ENCODE results near the gene BOK. TPM values are rescaled to one million over a fixed set of nuclear protein-coding genes. Genes with fewer than 3 reads are reported as not detected.

BOK gene
- total RNA-seq, 1 experiment from 2014 or later, result 41.5 TPM

GRCh38 chr2:241551599-241551997 is 6.9 kb upstream of the BOK start:
- intact Hi-C loops (cut with micrococcal nuclease), result loop anchor here (10.0 kb wide), 1 partner anchor 333 kb away; no protein-coding TSS in a partner anchor
- TF ChIP-seq REST (IDR thresholded peaks at IDR 0.05; ENCODE audit: low read depth) (no peak), EZH2 (IDR thresholded peaks at IDR 0.05) (no peak), RAD21 (IDR thresholded peaks at IDR 0.05; ENCODE audit: low read depth) (no peak), CEBPB (IDR thresholded peaks at IDR 0.05; ENCODE audit: low read depth) (no peak)
- H3K4me1 ChIP-seq (ENCODE audit: control insufficient read depth in 1 of 2, insufficient read depth in 2 of 2, low read length in 2 of 2), result peaks cover 16 to 39% of the 10 kb centered on the region in 2 experiments
- no peak overlapping the region for H3K27ac ChIP-seq (ENCODE audit: low read depth, low read length)
- H3K27me3 ChIP-seq (ENCODE audit: insufficient read depth, low read length), result no peaks in the 10 kb centered on the region
- no peaks in the 10 kb centered on the region for H4K20me1 ChIP-seq (ENCODE audit: insufficient read depth)
- no peak overlapping the region for H3K4me3 ChIP-seq (replicated peaks in 1 of 2; ENCODE audit: low read depth in 1 of 2, low read length in 2 of 2)
- no peak for ATAC-seq
- H3K4me2 ChIP-seq (ENCODE audit: low read length), result no peak overlapping the region
- H3K36me3 ChIP-seq (ENCODE audit: control insufficient read depth in 1 of 2, insufficient read depth in 2 of 2, low read length in 2 of 2), result no peaks in the 10 kb centered on the region
- DNase-seq (ENCODE audit: low read depth, low spot score), result no peak
- no peaks in the 10 kb centered on the region for H3K9me2 ChIP-seq (ENCODE audit: insufficient read depth)
- no peaks in the 10 kb centered on the region for H3K9me3 ChIP-seq (ENCODE audit: control insufficient read depth in 1 of 2, insufficient read depth in 1 of 2, low read depth in 1 of 2, low read length in 2 of 2)
- BruUV-seq (replicated peaks), result no TSS peak
- ChIA-PET POLR2A (no interaction called here), CTCF (no interaction called here), RAD21 (ENCODE audit: low non-redundant PET in 1 of 2, low total read pairs in 2 of 2, uncharacterized antibody in 2 of 2, unreplicated experiment in 2 of 2) (no interaction called here)
- H3K79me2 ChIP-seq (ENCODE audit: insufficient read depth, low read length), result no peaks in the 10 kb centered on the region
- no peak overlapping the region for H3K9ac ChIP-seq (ENCODE audit: low read length)
- no peak overlapping the region for H2AFZ ChIP-seq (ENCODE audit: low read depth, low read length, poor library complexity, severe bottlenecking)

- Histone ChIP-seq H3K4me3 (replicated peaks in 1 of 2; ENCODE audit: low read depth in 1 of 2, low read length in 2 of 2) (no peak overlapping the region), H3K4me2 (ENCODE audit: low read length) (no peak overlapping the region), H3K27me3 (ENCODE audit: insufficient read depth, low read length) (no peaks in the 10 kb centered on the region), H3K36me3 (ENCODE audit: control insufficient read depth in 1 of 2, insufficient read depth in 2 of 2, low read length in 2 of 2) (no peaks in the 10 kb centered on the region), H2AFZ (ENCODE audit: low read depth, low read length, poor library complexity, severe bottlenecking) (no peak overlapping the region), H4K20me1 (ENCODE audit: insufficient read depth) (no peaks in the 10 kb centered on the region), H3K79me2 (ENCODE audit: insufficient read depth, low read length) (no peaks in the 10 kb centered on the region), H3K9me2 (ENCODE audit: insufficient read depth) (no peaks in the 10 kb centered on the region), H3K9ac (ENCODE audit: low read length) (no peak overlapping the region), H3K9me3 (ENCODE audit: control insufficient read depth in 1 of 2, insufficient read depth in 1 of 2, low read depth in 1 of 2, low read length in 2 of 2) (no peaks in the 10 kb centered on the region), H3K4me1 (ENCODE audit: control insufficient read depth in 1 of 2, insufficient read depth in 2 of 2, low read length in 2 of 2) (peaks cover 16 to 34% of the 10 kb centered on the region in 2 experiments), H3K27ac (ENCODE audit: low read depth, low read length) (no peak overlapping the region)
- intact Hi-C loops (cut with micrococcal nuclease), result loop anchor here (10.0 kb wide), 1 partner anchor 333 kb away; no protein-coding TSS in a partner anchor
- CTCF ChIA-PET, result no interaction called here
- DNase-seq (ENCODE audit: low read depth, low spot score) (no peak), ATAC-seq (no peak)
- no TSS peak for BruUV-seq (replicated peaks)
- POLR2A ChIA-PET, result no interaction called here
- RAD21 ChIA-PET (ENCODE audit: low non-redundant PET in 1 of 2, low total read pairs in 2 of 2, uncharacterized antibody in 2 of 2, unreplicated experiment in 2 of 2), result no interaction called here
- TF ChIP-seq REST (IDR thresholded peaks at IDR 0.05; ENCODE audit: low read depth), result no peak
- no peak for TF ChIP-seq ATF3 (IDR thresholded peaks at IDR 0.05)
- no peak for TF ChIP-seq EZH2phosphoT487 (IDR thresholded peaks at IDR 0.05; ENCODE audit: borderline replicate concordance)
- TF ChIP-seq POLR2AphosphoS5 (IDR thresholded peaks at IDR 0.05; ENCODE audit: low read depth, low read length), result no peak
- no peak for TF ChIP-seq RAD21 (IDR thresholded peaks at IDR 0.05; ENCODE audit: low read depth)
- no peak for TF ChIP-seq JUND (IDR thresholded peaks at IDR 0.05)
- TF ChIP-seq ZFX (IDR thresholded peaks at IDR 0.05), result no peak
Observed at GRCh38 chr2:241551998-241552737, 6.4 kb upstream of the BOK start.

Measured in HCT116 (cell line).